Femur (tissue), 1 donor: ENCODE results near the gene FOXA1.

Source experiments
- DNase-seq: peaks from one replicate; pipeline ENCODE4 v3.0.0-alpha.2; 2017

The FOXA1 gene

GRCh38 chr14:37553935-37554550 lies 41.0 kb downstream of the FOXA1 start:
- DNase-seq: no peak

DNA sequence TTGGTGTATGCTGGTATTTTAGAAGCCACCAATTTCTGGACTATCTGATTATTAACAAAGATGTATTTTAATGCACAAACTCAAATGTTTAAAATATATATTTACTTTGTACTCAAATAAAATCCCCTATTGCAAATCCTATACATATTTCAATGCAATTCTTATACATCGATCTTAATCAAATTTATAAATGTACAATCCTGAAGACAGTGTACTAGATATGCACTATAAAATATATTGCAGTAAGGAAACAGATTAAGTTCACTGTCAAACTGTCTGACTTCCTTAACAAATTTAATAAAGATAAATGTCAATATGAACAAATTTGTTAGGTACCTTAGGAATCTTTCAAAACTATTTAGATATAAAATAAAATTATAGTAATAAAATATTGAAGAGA lies 43.9 kb downstream of the FOXA1 start:
- no peak for DNase-seq

GRCh38 chr14:37550511-37550910 lies 44.5 kb downstream of the FOXA1 start:
- DNase-seq: no peak

DNA sequence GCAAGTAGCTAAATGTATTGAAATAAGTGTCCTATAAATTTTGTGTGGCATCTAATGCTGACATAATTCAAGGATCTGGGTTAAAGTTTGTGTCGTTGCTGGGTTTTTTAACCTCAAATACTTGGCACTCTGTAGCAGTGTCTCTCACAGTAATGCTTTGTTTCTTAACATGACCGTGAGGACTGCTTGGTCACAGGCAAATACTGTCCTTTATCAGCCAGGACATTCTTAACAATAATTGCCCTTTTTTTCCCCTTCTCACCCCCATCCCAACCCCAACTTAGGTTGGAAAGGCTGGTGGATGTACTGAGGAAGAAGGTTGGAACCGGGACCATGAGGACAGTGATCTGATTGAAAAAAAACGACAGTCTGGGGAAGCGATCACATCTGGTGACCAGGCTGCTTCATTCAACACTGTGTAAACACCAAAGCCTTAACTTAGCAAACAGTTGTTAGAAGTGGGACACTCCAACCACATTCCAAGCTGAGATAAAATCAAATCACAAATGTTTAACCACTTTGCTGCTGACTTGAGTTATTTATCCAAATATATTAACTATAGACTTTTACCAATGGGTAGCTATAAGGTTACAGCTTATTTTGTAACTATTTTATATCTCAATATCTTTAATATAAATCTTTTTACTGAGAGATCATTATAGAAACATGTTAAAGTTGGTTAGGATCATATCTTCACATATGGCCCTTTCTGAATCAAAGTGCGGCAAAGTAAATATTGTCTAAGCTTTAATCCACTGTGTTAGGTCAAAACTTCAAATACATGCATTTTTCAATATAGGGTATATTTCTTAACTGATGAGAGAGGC lies 48.2 kb downstream of the FOXA1 start:
- DNase-seq: no peak

- DNase-seq: no peak
These were observed 49.9 kb downstream of the FOXA1 start for GRCh38 chr14:37545174-37545573.

DNA sequence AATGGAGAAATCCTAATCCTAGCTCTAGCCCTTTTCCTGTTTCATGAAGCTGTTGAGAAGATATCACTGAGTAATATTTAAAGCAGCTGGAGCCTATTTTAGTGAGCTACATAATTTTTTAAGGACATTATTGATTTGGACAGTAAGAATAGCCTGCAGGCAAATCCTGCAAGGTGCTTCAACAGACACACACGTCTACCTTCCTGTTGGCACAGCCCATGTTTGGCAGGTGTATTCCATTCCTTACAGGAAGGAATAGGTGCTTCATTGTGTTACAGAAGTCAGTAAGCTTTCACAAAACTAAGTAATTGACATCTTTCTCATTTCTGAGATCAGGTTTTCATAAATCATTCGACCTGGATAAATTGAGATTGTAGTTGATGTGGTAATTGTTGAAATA lies 50.6 kb downstream of the FOXA1 start:
- DNase-seq: no peak

DNA sequence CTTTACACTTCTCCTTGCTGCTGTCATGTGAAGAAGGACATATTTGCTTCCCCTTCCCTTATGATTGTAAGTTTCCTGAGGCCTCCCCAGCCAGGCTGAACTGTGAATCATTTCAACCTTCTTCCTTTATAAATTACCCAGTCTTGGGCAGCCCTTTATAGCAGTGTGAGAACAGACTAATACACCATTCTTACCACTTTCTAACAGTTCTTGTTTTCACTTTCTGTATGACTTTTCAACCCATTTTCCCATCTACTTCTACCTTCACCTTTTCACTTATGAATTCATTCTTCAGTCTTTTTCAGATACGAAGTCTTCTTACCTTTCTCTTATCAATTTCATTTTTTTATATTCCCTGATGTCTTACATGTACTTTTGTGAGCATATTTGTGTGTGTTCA lies 55.1 kb downstream of the FOXA1 start:
- no peak for DNase-seq
